SK-N-MC (cell line): Measurements from ENCODE around the gene RASL12.

Source experiments
- DNase-seq: peaks from one replicate; pipeline ENCODE4 v3.0.0-alpha.2; 2011; ENCODE audit warnings: low read depth, low spot score
- H3K27ac ChIP-seq: fragments of 200-600 bp; sonication (generic); 2 replicates; pipeline ENCODE4 v1.5.1; 2016; ENCODE audit warnings: mixed run types
- H3K36me3 ChIP-seq: fragments of 200-600 bp; sonication (generic); 2 replicates; pipeline ENCODE4 v1.6.1; 2017; ENCODE audit warnings: antibody characterized with exemption, low read length, mixed read lengths; ENCODE audit not compliant: insufficient read depth
- H3K4me3 ChIP-seq: fragments of 200-600 bp; sonication (generic); 2 replicates; pipeline ENCODE4 v1.5.1; 2016
- H3K9ac ChIP-seq: fragments of 200-600 bp; sonication (generic); 2 replicates; pipeline ENCODE4 v1.8.0; 2017; ENCODE audit warnings: mixed run types, mixed read lengths; ENCODE audit not compliant: insufficient read length
- H3K9me3 ChIP-seq: fragments of 200-600 bp; sonication (generic); 2 replicates; pipeline ENCODE4 v1.6.1; 2017; ENCODE audit warnings: low read depth, mild to moderate bottlenecking, antibody characterized with exemption, low read length, moderate library complexity, mixed read lengths
- EZH2 ChIP-seq: fragments of 200-600 bp; sonication (generic); IDR thresholded peaks from one replicate; pipeline ENCODE4 v1.6.1; 2017; ENCODE audit warnings: antibody characterized with exemption
- FOXP2 ChIP-seq: optimal IDR thresholded peaks from 2 replicates; pipeline ENCODE3; 2011; ENCODE audit warnings: mild to moderate bottlenecking, moderate library complexity; ENCODE audit not compliant: insufficient read depth; ENCODE audit errors: extremely low read length, control extremely low read depth
- POLR2AphosphoS5 ChIP-seq: IDR thresholded peaks from 2 replicates; pipeline ENCODE4 v1.6.1; 2012; ENCODE audit warnings: mild to moderate bottlenecking, low read depth, low read length, borderline replicate concordance

The RASL12 gene

DNA sequence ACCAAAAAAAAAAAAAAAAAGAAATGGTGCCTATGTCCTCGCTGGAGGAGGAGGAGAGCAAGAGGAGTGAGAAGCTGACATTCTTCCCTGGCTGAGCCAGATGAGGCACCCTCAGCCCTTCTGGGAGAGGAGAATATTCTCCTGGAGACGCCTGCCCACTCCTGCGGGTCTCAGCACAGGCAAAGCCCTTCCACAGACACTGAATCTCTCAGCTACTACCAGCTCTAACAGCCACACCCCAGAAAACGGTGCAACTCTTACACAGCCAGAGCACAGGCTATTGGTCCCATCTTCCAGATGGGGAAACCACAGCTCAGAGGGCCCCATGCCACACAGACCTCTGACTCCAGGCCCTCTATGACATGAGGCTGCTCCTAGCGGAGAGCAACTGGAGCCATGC is 5.7 kb downstream of the RASL12 start:
- Histone ChIP-seq H3K9me3 (no peaks in the 10 kb centered on the region), H3K27ac (no peak overlapping the region), H3K36me3 (no peaks in the 10 kb centered on the region), H3K9ac (no peak overlapping the region), H3K4me3 (no peak overlapping the region)
- TF ChIP-seq EZH2 = no peak
- no peak for TF ChIP-seq FOXP2
- no peak for TF ChIP-seq POLR2AphosphoS5
- no peak for DNase-seq

DNA sequence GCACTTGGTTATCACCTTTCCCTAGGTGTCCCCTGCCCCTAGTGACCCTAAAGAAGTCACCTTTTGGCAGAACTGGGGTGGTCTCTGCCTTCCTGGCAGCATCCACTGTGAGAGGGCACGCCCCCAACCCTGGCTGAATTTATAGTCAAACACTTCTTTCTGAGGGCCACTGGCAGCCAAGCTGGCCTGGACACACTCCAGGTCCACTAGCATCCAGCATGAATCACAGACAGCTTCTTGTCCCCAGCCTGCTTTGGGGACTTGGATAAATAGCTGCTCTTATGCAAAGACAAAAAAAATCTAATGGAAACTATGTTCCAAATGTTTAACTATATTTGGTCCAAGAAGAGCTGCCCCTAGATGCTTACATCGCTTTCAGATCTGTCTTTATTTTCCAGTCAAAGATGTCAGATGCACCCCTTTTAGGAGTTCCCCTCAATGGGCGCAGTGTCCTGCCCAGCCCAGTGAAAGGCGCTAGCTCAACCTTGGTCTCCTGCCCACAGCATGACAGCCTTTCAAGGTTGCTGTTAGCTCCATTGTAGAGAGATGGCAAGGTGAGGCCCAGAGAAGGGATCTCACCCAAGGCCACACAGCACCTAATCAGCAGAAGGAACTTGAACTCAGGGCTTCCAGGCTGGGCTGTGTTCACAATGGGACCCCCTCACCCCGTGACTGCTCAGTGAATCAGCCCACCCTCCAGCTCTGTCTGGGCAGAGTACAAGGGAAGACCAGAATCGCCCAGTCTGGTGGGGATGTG is 7.0 kb downstream of the RASL12 start:
- no peaks in the 10 kb centered on the region for H3K9me3 ChIP-seq
- H3K4me3 ChIP-seq = no peak overlapping the region

DNA sequence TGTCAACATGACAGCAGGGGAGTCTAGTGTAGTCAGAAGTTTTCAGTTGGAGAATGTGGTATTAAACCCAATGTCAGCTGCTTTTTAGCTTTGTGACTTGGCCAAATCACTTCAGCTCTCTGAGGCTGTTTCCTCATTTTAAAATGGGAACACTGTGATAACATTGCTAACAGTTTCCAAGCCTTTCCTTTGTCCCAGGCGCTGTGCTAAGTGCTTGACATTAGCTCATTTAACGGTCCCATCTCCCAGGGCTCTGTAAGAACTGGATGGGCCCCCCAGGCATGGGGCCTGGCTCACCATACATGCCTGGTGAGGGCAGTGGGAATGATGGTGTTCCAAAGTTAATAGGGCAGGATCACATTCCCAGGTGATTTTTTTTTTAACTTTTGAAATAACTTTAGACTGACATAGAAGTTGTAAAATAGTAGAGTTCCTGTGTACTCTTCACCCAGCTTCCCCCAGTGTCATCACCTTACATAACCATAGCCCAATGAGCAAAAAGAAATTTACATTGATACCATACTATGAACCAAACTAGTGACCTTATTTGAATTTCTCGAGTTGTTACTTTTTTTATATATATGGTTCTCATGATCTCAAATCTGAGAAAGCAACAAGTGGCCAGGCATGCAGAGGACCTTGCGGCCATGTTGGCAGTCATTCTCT is 7.7 kb downstream of the RASL12 start:
- Histone ChIP-seq H3K27ac (no peak overlapping the region), H3K36me3 (no peaks in the 10 kb centered on the region), H3K4me3 (no peak overlapping the region), H3K9ac (no peak overlapping the region), H3K9me3 (no peaks in the 10 kb centered on the region)
- TF ChIP-seq EZH2 = no peak
- no peak for TF ChIP-seq POLR2AphosphoS5
- no peak for TF ChIP-seq FOXP2
- no peak for DNase-seq

More for the DNA sequence above, 7.0 kb downstream of the RASL12 start:
- TF ChIP-seq POLR2AphosphoS5 (no peak), EZH2 (no peak), FOXP2 (no peak)
- no peak for DNase-seq
- H3K9ac ChIP-seq = no peak overlapping the region
- no peaks in the 10 kb centered on the region for H3K36me3 ChIP-seq
- no peak overlapping the region for H3K27ac ChIP-seq

DNA sequence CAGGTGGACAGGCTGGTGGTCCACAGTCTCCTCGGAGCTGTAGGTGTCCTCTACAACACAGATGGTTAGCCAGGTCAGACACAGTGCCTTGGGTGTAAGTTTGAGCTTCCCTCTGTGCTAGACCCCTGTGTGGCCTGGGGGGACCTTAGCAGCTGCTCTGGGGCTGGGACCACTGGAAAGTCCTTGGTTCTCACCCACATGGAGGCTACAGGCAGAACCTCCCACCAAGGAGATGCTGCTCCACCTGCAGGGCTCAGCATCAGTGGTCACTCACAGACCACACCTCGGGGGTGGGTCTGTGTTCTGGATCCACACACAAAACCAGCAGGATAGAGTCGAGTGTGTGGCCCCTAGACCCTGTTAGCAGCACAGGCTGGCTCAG is 8.4 kb downstream of the RASL12 start:
- Histone ChIP-seq H3K4me3 (no peak overlapping the region), H3K36me3 (no peaks in the 10 kb centered on the region), H3K27ac (no peak overlapping the region), H3K9me3 (no peaks in the 10 kb centered on the region), H3K9ac (no peak overlapping the region)
- no peak for DNase-seq
- TF ChIP-seq FOXP2 = no peak
- TF ChIP-seq POLR2AphosphoS5 = no peak
- no peak for TF ChIP-seq EZH2

DNA sequence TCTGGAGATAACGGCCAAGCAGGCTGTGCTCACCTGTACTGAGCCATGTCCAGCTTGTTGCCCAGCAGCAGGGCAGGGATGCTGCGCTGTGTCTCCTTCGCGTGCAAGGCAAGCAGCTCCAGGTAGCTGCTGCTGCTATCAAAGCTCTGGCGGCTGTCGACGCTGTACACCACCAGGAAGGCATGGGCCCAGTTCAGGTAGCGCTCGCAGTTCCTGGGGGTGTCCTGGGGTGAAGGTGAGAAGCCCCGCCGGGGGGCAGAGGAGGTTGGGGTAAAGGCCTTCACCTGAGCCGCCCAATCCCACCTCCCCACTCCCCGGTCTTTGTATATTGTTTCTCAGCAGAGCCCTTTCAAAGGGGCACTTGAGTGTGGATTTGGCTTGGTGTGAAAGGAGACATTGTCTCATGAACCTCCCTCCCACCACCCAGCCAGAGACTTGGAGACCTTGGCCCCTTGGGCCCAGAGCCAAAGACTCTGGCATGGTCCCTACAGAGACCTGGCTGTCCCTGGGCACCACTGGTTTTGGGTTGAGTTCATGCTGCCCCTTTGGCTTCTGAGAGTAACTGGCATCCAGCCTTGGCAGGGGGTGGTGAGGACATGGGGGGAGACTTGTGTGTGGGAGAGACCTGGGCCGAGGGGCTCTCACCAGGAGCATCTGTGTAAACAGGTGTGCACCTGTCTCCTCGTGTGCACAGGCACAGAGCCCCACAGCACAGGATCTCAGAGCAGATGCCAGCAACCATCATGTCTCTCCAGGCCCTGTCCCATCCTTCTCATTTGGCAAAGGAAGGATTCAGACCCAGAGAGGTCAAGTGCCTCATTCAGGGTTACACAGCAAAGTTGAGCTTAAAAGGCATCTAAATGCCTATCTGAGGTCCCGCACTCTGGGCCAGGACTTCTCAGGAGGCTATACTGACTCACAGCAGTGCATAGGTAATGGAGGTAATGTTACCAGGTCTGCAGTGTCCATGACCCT is 9.1 kb downstream of the RASL12 start:
- Histone ChIP-seq H3K4me3 (no peak overlapping the region), H3K9ac (no peak overlapping the region), H3K9me3 (no peaks in the 10 kb centered on the region), H3K27ac (no peak overlapping the region), H3K36me3 (no peaks in the 10 kb centered on the region)
- no peak for DNase-seq
- no peak for TF ChIP-seq FOXP2
- no peak for TF ChIP-seq POLR2AphosphoS5
- TF ChIP-seq EZH2 = no peak

DNA sequence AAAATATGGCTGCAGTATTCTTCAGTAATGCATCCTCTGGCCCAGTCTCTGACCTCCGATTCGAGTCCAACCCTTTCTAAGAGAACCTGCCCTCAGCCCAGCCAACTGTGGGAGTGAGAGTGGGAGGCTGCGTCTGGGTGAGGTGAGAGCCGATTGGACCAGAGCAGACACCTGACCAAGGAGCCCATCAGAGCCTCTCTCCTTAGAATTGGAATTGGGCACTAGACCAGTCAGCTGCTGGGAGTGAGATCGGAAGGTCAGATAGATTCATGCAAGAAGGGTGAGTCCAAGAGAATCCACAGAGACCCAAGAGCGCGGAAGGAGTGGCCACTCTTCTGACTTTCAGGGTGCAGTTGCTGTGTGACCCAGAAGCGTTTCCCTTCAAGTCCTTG is 10.2 kb downstream of the RASL12 start:
- Histone ChIP-seq H3K36me3 (no peaks in the 10 kb centered on the region), H3K9ac (no peak overlapping the region), H3K27ac (no peak overlapping the region), H3K9me3 (no peaks in the 10 kb centered on the region), H3K4me3 (no peak overlapping the region)
- TF ChIP-seq EZH2 (no peak), FOXP2 (no peak), POLR2AphosphoS5 (no peak)
- no peak for DNase-seq

DNA sequence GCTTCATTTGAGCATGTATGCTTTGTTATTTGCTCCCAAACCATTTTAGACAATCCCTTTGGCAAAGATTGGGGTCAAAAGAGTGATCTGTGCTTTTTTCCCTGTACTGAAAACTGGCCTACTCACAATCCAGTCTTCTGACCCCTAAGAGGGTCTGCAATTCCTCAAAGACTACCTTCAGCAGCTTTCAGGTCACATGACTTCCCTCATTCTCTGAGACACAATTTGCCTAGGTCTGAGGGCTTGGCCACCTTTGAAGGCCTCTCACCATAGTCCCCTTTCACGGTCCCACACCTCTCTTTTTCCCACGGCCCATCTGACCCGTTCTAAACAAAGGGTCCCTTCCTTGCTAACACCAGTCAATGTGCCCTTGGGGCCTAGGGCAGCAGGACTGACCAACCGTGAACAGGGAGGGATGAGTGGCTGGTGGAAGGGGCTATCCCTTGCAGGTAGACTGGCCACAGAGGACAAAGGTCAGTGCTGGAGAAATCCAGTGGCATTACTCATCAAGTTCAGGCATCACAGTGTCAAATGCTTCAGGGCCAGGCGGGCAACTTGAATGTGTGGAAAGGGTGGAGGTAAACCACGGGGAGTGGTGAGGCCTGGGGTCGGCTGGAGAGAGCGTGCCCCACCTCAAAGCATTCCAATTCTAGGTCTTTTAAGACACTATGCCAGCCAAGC is 10.8 kb downstream of the RASL12 start:
- Histone ChIP-seq H3K9me3 (no peaks in the 10 kb centered on the region), H3K4me3 (no peak overlapping the region), H3K9ac (no peak overlapping the region), H3K36me3 (no peaks in the 10 kb centered on the region), H3K27ac (no peak overlapping the region)
- TF ChIP-seq FOXP2 (no peak), EZH2 (no peak), POLR2AphosphoS5 (no peak)
- no peak for DNase-seq

DNA sequence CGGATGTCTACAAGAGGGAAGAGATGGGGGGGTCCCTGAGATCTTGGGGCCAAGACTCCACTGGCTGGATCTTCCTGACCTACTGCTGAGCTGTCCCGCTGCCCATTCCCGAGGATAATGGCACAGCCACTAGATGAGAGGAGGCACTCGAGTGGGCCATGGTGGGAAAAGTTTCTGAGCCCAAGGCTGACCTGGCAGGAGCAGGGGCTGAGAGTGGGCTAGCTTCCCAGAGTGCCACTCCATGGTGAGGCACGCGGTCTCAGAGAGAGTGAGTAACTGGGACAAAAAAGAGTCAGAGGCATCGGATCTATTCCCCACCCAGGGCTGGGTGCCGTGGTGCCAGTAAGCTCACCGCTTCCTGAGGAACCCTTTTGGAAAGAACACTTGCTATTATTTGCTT is 11.7 kb downstream of the RASL12 start:
- no peak for DNase-seq
- no peak overlapping the region for H3K4me3 ChIP-seq
- no peaks in the 10 kb centered on the region for H3K36me3 ChIP-seq
- no peak overlapping the region for H3K9ac ChIP-seq
- H3K9me3 ChIP-seq = no peaks in the 10 kb centered on the region
- no peak overlapping the region for H3K27ac ChIP-seq
- TF ChIP-seq EZH2 = no peak
- no peak for TF ChIP-seq POLR2AphosphoS5
- no peak for TF ChIP-seq FOXP2
